ENCODE measurements around the gene SPAG16. TPM values are rescaled to one million over a fixed set of nuclear protein-coding genes. Genes with fewer than 3 reads are reported as not detected.
A peak's percentile ranks its signal among the peaks of the same experiment; 100 is the strongest.

Gene SPAG16
- total and polyA plus RNA-seq, 2 of the 13 experiments (the other 11 are each of a cell fraction or from before 2014, with no cell fraction given), result 9.6 to 26.5 TPM

GRCh38 chr2:213284105-213285090, at the start of gene SPAG16 (continued):
- TF ChIP-seq TCF7 (IDR thresholded peaks at IDR 0.05; ENCODE audit: low read depth) (peak; percentile 5; the same call in 1 of the 2 replicates), ZNF3 (CRISPR knock-in tag; IDR thresholded peaks at IDR 0.05) (no peak), POLR2AphosphoS5 (IDR thresholded peaks at IDR 0.05; ENCODE audit: low read depth, low read length) (peak; percentile 83), ZNF549 (CRISPR knock-in tag; IDR thresholded peaks at IDR 0.05) (no peak), ZNF333 (CRISPR knock-in tag; IDR thresholded peaks at IDR 0.05; ENCODE audit: borderline replicate concordance) (peak; percentile 89), LBX2 (CRISPR knock-in tag; IDR thresholded peaks at IDR 0.05; ENCODE audit: borderline replicate concordance) (peak; percentile 90; the same call in 1 of the 2 replicates), ZNF672 (CRISPR knock-in tag; IDR thresholded peaks at IDR 0.05) (no peak), ZNF558 (CRISPR knock-in tag; IDR thresholded peaks at IDR 0.05; ENCODE audit: borderline replicate concordance) (no peak; the same call in 1 of the 2 replicates), NRL (CRISPR knock-in tag; IDR thresholded peaks at IDR 0.05; ENCODE audit: borderline replicate concordance) (peak; percentile 95), HINFP (CRISPR knock-in tag; IDR thresholded peaks at IDR 0.05; ENCODE audit: low read depth) (peak; percentile 92; the same call in 1 of the 2 replicates), THAP8 (CRISPR knock-in tag; IDR thresholded peaks at IDR 0.05; ENCODE audit: borderline replicate concordance) (no peak; the same call in 1 of the 2 replicates), HOXD1 (CRISPR knock-in tag; IDR thresholded peaks at IDR 0.05) (peak; percentile 69)
- TF ChIP-seq, protein P1, sequence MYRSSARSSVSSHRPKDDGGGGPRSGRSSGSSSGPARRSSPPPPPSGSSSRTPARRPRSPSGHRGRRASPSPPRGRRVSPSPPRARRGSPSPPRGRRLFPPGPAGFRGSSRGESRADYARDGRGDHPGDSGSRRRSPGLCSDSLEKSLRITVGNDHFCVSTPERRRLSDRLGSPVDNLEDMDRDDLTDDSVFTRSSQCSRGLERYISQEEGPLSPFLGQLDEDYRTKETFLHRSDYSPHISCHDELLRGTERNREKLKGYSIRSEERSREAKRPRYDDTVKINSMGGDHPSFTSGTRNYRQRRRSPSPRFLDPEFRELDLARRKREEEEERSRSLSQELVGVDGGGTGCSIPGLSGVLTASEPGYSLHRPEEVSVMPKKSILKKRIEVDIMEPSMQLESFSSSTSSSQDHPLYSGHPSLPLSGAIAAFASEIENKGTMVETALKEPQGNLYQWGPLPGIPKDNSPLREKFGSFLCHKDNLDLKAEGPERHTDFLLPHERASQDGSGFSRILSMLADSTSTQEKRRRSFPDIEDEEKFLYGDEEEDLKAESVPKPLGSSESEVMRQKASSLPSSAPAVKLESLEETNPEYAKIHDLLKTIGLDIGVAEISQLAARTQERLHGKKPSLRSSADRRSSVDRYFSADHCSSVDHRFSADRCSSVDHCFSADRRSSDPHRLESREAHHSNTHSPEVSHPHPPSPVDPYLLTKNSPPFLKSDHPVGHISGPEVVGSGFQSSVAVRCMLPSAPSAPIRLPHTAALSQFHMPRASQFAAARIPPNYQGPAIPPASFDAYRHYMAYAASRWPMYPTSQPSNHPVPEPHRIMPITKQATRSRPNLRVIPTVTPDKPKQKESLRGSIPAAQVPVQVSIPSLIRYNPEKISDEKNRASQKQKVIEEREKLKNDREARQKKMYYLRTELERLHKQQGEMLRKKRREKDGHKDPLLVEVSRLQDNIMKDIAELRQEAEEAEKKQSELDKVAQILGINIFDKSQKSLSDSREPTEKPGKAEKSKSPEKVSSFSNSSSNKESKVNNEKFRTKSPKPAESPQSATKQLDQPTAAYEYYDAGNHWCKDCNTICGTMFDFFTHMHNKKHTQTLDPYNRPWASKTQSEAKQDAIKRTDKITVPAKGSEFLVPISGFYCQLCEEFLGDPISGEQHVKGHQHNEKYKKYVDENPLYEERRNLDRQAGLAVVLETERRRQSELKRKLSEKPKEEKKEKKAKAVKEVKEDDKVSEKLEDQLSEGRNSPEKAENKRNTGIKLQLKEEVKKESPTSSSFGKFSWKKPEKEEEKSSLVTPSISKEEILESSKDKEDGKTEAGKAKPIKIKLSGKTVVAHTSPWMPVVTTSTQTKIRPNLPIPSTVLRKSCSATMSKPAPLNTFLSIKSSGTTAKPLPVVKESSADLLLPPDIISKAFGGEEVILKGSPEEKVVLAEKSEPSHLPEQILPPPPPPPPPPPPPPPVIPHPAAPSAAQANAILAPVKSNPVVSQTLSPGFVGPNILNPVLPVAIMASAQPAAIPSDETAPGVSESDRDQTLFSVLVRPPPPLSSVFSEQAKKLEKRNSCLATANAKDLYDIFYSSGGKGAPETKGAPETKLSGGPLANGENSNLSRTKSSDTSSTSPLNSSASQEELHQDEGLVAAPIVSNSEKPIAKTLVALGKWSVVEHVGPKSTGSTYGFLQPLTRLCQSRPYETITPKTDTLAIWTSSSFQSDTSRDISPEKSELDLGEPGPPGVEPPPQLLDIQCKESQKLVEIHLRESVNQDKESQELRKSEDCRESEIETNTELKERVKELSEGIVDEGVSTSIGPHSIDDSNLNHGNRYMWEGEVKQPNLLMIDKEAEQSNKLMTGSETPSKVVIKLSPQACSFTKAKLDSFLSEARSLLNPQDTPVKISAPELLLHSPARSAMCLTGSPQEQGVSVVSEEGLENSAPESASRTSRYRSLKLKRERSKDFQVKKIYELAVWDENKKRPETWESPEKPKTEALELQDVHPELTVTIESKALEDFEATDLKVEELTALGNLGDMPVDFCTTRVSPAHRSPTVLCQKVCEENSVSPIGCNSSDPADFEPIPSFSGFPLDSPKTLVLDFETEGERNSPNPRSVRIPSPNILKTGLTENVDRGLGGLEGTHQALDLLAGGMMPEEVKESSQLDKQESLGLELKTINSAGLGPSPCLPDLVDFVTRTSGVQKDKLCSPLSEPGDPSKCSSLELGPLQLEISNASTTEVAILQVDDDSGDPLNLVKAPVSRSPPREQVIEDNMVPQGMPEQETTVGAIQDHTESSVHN (CRISPR knock-in tag; IDR thresholded peaks at IDR 0.05), result no peak
